Measurements from ENCODE around the gene ROBO2.

The ROBO2 gene

DNA sequence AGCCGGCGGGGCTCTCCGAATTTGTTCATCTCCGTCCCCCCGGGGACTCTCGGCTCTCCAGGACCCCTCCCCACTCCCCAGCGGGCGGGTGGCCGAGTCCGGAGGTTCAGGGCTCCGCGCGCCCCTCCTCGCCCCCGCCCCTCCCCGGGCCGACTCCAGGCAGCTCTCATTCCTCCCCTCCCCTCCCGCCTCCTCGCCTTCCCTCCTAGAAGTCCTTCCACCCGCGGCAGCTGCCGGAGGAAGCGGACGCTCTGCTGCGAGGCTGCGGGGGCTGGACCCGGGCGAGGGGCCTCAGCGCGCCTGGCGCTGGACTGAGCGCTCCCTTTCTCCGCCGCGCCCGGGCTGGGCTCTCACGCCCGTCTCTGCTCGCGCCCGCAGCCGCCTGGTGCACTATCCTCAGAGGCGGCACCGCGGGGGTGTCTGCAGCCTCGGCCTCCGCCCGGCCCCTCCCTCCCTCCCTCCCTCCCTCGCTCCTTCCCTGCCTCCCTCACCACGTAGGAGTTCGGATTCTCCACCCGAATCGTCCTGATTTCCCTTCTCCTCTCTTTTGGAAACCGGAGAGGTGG is at the start of gene ROBO2:
TSS of gene ROBO2 (plus strand) at position 494 of the 566 bp plus-strand sequence. CDS start 687 bp downstream, outside the sequence.
- DNase-seq (ENCODE audit: low spot score) = no peak

DNA sequence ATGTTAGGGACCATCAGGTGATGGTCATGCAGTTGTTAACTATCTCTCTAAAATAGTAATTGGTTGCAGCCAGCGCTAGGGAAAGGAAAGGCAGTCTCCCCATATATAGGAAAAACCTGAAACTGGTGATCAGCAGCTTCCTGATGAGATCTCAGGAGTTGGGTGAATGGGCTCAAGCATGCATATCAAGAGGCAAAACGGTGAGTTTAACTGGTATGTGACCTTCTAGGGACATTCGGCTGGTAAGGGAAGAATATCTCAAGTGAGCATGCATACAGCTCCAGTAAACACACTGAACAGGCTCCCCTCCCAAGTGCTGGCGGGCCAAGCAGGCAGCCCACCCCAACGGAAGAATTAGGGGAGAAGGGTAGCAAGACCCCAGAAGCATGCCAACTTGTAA is 49.3 kb upstream of the ROBO2 start:
- no peak for DNase-seq (ENCODE audit: low spot score)

DNA sequence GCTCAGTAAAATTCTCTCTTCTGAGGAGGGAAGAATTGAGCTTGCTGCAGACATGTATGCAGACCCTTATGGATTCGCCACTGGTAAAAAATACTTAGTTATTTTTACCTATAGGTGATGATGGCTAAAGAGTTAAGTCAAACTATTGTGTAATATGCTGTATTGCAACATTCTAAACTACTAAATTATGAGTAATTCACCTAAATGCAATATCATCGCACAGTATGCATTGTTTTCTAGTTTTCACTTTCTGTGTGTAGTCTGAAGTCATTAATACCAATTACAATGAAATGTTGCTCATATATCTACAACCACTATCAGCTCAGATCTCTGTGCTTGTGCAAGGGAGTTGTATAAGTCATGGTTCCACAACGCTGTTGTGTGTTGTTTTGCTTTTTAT is 48.7 kb upstream of the ROBO2 start:
- DNase-seq (ENCODE audit: low spot score) = no peak

DNA sequence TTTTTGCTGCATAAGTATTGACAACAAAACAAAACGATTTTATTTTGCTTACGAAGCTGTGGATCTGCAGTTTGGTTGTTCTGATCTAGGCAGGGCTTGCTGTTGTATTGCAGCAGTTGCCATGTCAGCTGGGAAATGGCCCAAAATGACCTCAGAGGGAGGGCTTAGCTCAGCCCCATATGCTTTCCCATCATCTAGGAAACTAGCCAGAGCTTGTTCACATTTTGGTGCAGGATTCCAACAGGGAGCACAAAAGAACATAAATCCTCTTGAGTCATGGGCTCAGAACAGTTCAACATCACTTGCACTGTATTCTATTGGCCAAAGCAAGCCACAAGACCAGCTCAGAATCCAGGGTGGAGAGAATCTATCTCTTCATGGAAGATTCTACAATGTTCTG is 42.2 kb upstream of the ROBO2 start:
- no peak for DNase-seq (ENCODE audit: low spot score)

GRCh38 chr3:76998555-76998954 is 41.3 kb upstream of the ROBO2 start:
- DNase-seq (ENCODE audit: low spot score) = no peak

GRCh38 chr3:77001062-77001701 is 38.7 kb upstream of the ROBO2 start:
- no peak for DNase-seq (ENCODE audit: low spot score)

- DNase-seq (ENCODE audit: low spot score) = no peak
These were observed 25.7 kb upstream of the ROBO2 start for GRCh38 chr3:77014226-77014625.

- no peak for DNase-seq (ENCODE audit: low spot score)
These were observed 14.4 kb upstream of the ROBO2 start for GRCh38 chr3:77025471-77025870.

DNA sequence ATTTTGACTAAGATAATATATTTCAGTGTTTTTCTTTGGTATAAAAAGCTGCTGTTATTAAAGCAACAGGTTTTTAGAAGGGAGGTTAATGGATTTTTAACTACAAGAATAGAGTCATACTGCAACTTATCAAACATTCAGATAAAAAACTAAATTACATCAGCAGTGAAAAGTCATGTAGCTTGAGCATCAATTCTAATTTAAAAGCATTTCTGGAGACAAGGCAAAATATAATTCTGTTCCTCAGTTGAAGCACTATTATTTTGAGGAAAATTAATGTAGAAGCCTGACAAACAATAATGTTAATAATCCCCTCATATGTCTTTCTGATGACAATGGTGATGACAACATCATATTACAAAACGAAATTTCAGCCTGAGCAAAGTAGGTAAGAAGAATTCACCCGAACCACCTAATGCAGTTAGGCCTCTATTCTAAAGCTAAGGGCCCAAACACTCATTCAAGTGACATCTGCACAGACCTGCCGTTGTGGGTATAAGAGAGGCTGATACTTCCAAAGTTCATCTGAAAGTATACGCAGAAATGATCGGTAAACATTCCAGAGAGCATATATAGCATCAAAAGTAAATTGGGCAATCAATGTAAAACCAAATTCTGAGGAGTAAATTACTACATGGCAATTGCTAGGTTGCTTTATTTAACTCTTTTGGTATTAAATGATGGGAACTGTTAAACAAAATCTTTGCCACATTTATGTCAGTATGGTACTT is 12.8 kb upstream of the ROBO2 start:
- no peak for DNase-seq (ENCODE audit: low spot score)

- DNase-seq (ENCODE audit: low spot score) = no peak
These were observed 11.9 kb upstream of the ROBO2 start for GRCh38 chr3:77028005-77028404.

GRCh38 chr3:77038468-77038929 is 1.4 kb upstream of the ROBO2 start:
- DNase-seq (ENCODE audit: low spot score) = no peak

DNA sequence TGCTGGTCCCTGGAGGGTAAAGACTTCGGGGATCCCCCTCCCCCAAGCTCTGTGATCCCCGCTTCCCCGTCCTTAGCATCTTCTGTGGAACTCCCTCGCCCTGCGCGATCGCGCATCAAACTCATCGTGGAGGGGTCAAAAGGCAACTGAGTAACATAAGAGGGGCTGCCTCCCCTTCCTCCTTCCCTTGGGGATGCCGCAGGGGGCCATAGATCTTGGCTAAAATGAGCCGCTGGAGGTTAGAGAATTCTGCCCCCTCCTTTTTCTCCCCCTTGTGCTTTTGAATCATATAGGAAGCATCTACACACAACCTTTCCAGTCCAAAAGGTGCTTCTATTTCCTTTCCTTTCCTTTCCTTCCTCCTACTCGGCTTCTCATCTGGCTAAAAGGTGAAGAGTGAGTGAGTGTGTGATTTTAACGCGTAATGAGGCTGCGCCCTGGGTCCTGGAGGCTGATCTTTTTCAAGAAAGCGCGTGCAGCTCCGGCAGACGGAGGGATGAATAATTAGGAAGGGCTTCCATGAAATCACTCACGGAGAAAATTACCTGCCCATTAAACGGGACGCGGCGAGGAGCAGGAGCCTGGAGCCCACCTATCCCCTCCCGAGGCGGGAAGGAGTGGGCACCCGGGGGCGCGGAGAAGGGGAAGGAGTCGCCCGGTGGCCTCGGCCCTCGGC is 831 bp upstream of the ROBO2 start:
- no peak for DNase-seq (ENCODE audit: low spot score)

DNA sequence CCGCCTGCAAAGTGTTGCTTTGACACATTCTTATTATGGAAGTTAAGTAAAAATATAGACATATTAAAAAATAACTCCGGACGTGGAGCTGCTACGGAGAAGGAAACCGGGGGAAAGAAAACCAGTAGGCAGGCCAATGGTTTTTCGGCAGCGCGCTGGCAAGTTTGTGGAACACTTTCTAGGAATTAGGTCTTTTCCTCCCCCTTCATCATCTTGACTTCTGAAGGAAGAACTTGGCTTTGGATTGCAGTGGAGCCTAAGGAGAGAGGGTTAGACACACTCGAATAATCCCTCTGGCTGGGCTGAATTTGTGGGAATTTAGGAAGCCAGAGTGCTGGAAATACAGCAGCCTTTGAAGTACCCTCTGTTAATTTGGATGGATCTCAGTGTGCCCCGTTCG is 317 bp downstream of the ROBO2 start:
- no peak for DNase-seq (ENCODE audit: low spot score)

DNA sequence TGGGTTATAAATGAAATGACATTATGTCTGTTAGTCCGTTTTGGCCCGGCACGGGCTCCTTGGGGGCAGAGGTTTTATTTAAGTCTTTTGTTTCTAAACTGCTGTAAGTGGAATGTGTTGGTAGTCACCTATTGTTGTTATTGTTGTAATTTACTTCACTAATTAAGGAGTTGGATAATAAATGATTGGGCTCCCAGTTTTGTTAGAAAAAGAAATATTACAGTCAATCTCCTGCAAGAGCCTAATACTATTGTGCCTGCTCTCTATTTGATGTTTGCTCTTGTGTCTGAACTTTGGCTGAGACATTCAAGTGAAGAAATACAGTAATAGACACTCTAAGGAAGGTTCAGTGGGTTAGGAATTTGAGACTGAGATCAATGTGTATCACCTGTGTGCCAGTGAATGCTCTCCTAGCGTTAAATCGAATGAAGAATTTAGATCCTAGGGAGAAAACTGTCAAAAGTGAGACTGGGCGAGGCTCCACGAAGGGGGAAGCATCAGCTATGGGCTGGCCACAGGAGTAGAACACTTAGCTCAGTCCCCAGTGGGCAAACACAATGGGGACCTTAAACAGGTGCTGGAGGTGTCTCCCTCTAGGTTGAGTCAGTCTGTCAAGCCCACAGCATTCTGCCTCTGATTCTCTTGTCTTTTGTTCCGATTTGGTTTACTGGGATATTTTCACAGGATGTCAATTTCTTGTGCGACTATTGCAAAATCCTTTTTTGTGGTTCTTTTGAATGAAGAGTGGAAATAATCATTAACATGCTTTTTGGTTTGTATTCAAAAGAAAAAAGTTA is 1.2 kb downstream of the ROBO2 start:
- DNase-seq (ENCODE audit: low spot score) = no peak

DNA sequence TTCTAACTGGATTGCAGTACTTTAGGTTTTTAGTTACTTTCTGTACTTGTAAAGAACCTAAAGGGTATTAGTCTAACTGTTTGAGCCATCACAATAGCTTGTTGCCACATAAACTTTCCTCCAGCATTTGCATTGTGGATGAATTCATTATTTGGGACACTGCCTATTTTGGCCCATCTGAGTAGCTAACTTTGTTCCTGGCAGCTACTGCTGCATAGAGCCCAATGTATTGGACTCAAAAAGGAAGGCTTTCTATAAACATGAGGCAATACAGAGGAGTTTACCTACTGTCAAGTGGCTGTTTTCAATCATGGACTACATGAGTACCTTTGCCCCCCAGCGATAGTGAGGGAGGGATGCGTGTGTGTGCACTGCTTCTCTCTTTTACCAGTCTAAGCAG is 1.9 kb downstream of the ROBO2 start:
- DNase-seq (ENCODE audit: low spot score) = no peak

DNA sequence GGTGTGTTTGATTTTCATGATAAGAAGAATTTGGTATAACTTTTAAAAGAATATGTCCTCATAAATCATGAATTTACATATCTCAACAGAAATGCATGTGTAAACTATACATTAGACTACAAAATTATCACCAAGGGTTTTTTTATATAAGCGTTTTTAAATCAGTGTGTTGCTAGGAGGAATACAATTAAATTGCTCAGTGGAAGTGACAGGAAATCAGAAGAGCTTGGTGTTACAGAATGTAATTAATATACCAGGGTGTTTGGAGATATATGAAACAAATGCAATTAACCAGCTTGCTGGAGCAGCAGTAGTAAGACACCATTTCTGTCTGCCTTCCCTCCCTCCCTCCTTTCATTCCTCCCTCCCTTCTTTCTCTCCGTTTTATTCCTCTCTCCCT is 2.4 kb downstream of the ROBO2 start:
- DNase-seq (ENCODE audit: low spot score) = no peak

DNA sequence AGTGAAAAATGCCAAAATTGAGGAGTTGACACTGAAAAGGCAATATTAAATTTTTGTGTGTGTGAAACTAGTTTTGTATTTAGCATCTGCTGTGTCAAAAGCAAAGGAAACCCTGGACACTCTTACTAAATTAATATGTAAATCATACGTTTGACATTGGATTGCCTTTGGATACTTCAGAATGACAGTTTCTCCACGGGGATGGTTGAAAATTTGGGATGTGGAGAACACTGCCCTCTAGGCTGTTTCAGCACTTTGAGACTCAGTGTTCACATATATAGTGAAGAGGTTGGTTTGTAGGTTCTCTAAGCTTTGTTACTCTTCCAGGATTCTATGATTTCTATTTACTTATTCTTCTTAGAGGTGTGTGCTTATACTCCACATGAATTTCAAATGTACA is 3.0 kb downstream of the ROBO2 start:
- DNase-seq (ENCODE audit: low spot score) = no peak

- no peak for DNase-seq (ENCODE audit: low spot score)
These were observed 5.8 kb downstream of the ROBO2 start for GRCh38 chr3:77045686-77046085.

DNA sequence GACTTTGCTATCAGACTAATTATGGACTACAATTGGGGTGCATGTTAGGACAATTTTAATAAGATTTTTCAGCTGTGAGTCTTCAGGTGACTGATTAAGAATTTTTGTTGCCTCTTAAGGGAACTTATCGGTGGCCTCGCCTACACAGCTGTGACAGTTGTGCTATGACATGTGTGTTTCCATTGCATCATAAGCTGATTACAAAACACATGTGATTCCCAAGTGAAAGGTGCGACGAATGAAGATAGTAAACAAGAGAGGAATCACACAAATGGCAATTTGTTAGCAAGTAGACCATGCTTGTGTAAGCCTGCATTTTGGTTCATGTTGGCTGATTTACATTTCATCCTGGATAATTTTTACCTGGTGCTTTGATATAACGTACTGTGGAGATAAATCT is 8.3 kb downstream of the ROBO2 start:
- DNase-seq (ENCODE audit: low spot score) = no peak

DNA sequence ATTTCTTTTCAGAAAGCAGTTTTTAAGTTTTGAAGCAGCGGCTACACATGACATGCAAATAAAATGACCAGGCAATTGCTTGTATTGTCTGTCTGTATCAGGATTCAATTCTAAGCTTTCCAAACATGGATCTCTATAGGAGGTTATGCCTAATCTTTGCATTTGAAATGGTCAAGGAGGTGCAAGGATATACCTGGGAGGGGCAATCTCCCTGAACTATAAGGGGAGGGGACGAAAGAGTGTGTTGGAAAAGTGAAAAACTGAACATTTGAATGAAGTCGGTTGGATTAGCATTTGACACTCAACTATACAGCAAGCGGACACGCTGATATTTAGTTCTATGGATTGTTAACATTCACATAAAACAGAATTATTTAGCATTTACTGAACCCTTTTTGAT is 11.7 kb downstream of the ROBO2 start:
- no peak for DNase-seq (ENCODE audit: low spot score)

DNA sequence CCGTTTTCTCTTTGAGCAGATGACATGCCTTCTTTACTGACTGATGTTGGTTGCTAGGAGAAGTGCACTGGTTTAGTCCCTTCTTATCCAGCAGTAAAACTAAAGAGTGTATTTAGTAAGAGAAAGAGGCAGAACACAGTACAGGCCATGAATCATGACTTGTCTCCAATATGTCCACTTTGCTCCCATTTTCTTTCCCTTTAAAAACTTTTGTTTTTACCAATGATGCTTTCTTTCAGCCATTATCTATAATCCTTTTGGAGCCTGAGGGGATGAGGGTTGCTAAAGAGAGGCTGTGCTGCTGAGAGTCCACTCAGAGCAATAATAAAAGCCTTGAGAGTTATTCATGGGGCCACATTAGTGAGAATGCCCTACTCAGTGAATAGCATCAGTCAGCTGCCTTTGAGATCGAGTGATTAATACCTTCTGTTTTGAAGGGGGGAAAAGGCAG is 12.2 kb downstream of the ROBO2 start:
- DNase-seq (ENCODE audit: low spot score) = no peak
